Right forelimb (tissue), 1 donor: Measurements from ENCODE around the gene TRIM27.
A peak's percentile ranks its signal among the peaks of the same experiment; 100 is the strongest.
"Not testable (repeated sequence)": the region's sequence is repeated elsewhere in the genome, so short reads cannot be mapped to it uniquely, and the experiment has no call there.

Experiments
- DNase-seq: peaks from one replicate; pipeline ENCODE4 v3.0.0-alpha.2; 2018

TRIM27 gene

DNA sequence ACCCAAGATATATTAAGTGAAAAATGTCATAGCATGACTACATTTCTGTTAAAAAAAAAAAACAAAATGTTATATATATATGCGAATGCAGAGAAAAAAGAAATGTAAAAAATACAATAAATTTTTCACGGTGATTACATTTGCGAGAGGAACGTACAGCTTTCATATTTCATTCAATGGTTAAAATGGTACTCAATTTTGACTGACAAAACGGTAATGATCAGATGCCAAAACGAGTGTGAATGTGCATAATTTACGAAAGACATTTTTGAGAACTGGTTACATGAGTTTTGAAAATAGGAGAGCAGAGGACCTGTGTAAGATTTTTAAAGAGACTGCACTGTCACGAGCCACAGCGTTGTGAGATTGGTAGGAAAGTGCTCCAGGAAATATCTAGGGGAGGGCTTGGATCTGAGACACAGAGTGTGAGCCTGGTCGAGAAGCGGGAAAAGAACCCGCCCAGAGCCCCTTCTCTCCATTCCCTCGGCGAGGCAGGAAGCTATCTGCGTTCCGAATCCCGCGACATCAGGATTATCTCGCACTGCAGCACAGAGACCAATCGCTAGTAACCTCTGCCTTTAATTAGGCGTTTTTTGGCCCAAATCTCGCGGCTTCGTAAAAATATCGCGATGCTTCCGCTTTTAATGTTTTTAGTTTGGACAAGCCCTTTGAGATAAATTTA lies 28.5 kb downstream of the TRIM27 start:
- DNase-seq, result peak; percentile 92

DNA sequence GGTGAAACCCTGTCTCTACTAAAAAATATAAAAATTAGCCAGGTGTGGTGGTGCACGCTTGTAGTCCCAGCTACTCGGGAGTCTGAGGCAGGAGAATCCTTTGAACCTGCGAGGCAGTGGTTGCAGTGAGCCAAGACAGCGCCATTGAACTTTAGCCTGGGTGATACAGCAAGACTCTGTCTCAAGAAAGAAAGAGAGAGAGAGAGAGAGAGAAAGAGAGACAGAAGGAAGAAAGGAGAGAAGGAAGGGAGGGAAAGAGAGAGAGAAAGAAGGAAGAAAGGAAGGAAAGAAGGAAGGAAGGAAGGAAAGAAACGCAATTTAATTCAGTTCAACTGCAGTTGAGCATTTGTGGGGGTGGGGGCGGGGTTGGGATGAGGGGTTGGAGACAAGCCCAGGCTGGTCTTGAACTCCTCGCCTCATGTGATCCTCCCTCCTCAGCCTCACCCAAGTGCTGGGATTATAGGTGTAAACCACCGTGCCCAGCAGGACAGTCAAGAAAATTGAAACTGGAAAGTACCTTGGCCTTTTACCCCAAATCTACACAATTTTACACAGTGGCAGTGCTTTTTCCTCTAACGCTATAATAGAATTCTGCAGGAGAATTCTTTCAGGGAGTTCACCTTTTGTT lies 30.5 kb downstream of the TRIM27 start:
- DNase-seq, result no peak

- no peak for DNase-seq
Observed at GRCh38 chr6:28892525-28892924, 31.3 kb downstream of the TRIM27 start.

- DNase-seq, result no peak
Observed at GRCh38 chr6:28887796-28888496, 35.8 kb downstream of the TRIM27 start.

- DNase-seq, result no peak
Observed at GRCh38 chr6:28886079-28886439, 37.7 kb downstream of the TRIM27 start.

- no peak for DNase-seq
Observed at GRCh38 chr6:28884423-28885131, 39.2 kb downstream of the TRIM27 start.

DNA sequence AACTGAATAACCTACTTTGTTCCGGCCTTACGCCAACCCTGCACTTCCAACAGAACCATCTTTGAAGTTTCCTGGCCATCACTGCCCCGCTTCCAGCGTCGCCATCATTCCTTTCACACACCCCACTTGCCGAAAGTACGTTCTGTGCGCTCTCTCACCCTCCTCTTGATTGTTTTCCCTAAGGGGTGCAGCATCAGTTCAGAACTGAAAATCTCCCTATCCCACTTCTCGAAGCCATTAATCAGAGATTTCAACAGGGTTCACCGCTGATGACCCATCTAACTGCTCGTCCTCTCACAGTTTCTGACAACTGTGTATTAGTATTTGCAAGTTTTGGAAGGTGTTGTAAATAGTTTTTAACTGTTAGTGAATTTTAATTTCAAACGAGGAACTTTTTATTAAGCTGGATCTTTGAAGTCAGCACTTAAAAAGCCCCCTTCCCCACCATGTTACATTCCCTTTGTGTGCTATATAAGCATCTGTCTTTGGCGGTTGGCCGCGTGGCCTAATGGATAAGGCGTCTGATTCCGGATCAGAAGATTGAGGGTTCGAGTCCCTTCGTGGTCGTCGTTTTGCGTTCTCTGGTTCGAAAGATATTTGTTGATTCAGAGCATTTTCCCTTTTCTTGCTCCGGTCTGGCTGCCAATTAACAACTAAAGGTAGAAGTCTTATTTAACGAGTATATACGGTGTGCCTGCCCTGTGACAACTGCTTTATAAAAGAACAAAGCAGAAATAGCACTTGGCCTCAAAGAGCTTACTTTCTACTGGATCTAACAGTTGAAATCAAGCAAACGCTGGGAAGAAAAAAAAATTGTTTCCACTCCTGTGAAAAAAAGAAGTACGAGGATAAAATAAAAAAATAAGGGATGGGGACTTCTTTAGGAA lies 42.6 kb downstream of the TRIM27 start:
- DNase-seq, result peak; percentile 93

DNA sequence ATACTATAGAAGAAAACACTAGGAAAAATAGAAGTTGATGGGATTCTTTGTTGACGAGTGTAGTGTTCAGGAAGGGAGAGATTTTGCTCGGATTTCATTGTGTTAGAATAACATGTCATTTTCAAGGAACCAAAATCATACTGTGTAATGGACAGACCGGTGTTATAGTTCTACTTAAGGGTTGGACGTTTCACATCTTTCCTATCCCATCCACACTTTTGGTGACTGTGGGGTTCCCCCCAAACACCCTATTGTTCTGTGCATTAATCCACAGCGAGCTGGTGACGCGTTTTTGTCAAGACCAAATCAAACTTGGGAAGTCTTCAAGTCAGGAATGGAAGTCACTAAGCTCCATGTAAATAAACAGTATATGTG lies 43.3 kb downstream of the TRIM27 start:
- no peak for DNase-seq

DNA sequence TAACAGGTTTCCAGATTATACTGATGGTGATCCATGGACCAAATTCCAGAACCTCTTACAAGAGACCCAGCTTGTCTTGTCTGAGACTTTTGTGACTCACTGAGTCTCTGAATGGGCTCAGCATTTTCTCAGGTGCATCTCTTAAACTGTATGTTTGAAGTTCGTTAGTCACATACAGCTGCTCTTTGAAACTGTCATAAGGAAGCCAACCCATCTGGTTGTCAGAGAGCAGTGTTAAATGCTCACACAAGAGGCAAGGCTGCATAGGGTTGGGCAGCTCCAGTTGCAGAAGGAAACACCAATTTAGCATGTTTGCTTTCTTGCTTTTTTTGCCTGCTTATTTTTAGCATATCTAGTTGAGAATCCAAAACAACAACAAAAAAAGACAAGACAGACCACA lies 47.1 kb downstream of the TRIM27 start:
- DNase-seq, result no peak

DNA sequence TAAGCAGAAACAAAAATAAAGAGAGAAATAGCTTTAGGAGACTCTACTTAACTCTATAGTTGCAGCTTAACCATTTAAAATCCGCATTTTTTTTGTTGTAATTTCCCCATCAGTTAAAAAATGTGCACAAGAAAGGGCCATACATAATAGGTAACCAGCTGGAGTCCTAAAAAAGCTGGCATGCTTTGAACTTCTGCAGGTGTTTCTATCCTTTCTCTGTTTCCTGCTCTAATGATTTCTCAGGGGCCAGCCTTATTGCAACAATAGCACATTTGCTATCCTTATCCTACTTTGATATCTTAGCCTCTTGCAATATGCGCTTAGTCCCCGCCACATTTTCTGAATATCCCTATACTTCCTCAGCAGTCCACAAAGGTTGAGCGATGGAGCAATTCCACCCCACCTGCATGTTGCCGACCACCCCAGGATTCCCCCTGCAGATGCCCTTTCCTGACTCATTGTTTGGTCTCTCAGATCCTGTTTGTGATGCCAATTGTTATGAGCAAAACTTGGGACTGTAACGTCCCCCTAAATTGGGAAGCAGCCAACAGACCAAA lies 48.5 kb downstream of the TRIM27 start:
- no peak for DNase-seq

- DNase-seq, result not testable (repeated sequence)
Observed at GRCh38 chr6:28872157-28872817, 51.5 kb downstream of the TRIM27 start.

DNA sequence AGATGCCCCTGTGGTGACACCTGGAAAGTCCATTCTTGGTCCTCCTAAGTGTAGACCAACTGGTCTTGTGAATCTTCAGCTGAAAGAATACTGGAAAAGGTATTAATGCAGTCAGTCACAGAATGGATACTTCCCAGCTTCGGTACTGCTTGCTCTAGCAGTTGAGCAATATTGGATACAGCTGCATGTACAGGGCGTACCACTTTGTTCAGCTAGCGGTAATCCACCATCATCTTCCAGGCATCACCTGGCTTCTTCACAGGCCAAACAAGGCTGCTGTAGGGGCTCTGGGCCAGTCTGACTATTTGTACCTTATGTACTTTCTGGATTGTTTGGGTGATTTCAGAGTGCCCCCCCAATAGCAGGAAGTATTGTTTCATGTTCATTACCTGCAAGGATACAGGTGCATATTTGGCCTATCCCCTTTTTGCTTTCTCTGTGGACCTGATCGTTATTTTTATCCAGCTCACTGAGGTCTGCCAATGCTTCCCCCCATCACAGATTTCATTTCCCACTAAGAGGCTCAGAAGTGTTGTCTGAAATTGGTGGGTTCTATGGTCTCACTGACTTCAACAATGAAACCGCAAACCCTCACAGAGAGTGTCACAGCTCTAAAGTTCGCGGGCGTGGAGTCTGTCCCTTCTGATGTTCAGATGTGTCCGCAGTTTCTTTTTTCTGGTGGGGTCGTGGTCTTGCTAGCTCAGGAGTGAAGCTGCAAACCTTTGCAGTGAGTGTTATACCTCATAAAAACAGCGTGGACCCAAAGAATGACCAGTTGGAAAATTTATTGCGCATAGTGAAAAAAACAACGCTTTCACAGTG lies 52.2 kb downstream of the TRIM27 start:
- DNase-seq, result no peak

GRCh38 chr6:28868873-28869272 lies 54.9 kb downstream of the TRIM27 start:
- no peak for DNase-seq

DNA sequence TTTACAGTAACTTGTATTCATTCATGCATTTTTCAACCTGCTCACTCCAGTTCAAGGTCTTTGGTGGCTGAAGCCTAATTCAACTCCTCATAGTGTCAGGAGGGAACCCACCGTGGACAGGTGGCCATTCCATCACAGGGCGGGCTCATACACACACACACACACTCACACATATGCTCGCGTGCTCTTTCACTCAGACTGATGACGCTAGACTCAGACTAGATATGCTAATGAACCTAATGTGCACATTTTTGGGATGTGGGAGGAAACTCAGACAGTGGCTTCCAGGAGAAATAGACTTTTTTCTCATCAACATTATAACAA lies 56.7 kb downstream of the TRIM27 start:
- no peak for DNase-seq

GRCh38 chr6:28866205-28867085 lies 57.3 kb downstream of the TRIM27 start:
- DNase-seq, result peak; percentile 88

DNA sequence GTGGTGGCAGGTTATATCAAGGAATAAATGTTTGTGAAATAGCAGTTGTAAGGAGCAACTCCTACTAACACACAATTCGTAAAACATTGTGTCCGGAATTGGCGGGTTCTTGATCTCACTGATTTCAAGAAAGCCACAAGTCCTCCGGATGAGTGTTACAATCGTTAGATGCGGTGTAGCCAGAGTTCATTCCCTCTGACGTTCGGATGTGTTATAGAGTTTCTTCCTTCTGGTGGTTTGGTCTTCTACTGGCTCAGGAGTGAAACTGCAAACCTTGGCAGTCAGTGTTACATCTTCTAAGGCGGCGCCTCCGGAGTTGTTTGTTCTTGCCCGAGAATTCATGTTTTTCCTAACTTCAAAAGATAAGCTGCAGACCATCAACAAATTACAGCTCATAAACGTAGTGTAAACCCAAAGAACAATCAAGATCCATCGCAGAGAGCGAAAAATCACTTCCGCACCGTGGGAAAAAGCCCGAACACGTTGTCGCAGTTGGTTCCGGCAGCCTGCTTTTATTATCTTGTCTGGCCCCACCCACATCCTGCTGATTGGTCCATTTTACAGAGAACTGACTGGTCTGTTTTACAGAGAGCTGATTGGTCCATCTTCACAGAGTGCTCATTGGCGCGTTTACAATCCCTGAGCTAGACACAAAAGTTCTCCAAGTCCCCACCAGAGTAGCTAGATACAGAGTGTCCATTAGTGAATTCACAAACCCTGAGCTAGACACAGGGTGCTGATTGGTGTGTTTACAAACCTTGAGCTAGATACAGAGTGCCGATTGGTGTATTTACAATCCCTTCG lies 58.2 kb downstream of the TRIM27 start:
- DNase-seq, result no peak

- DNase-seq, result no peak
Observed at GRCh38 chr6:28864326-28864923, 59.4 kb downstream of the TRIM27 start.

DNA sequence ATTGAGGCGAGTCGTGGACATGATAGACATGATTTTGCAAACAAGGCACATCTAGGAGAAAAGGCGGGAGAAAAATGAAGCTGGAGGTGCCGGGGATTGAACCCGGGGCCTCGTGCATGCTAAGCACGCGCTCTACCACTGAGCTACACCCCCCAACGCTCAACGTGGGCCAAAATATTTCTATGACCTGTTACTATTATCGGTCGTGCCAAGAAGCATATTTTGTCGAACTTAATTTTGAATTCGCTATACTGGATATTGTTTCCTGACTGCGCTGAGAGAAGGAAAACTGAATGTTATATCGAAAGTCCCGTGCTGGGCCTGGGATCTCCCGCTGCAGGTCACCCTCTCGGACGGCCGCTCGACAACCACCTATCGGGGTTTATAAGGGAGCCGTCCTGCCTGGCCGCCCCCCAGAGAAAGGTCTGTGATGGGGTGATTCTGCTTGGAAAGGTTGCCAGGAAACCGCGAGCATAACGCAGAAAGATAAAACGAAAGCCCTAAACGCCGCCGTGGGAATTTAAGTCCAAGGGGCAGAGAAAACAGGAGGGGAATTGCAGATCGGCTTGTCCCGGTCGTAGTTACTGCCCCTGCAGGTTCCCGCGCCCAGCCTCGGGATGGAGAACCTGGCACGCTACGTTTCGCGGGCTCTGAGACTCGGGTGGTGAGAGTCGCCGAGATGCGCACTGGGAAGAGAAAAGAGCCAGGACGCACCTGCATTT lies 60.0 kb downstream of the TRIM27 start:
- DNase-seq, result peak; percentile 94
